Non-pigmented ciliary epithelial cell (primary cell): ENCODE data around the gene CDH4.

Source experiments
- DNase-seq: peaks from one replicate; pipeline ENCODE4 v3.0.0-alpha.2; 2010; ENCODE audit warnings: low read depth

CDH4 gene

DNA sequence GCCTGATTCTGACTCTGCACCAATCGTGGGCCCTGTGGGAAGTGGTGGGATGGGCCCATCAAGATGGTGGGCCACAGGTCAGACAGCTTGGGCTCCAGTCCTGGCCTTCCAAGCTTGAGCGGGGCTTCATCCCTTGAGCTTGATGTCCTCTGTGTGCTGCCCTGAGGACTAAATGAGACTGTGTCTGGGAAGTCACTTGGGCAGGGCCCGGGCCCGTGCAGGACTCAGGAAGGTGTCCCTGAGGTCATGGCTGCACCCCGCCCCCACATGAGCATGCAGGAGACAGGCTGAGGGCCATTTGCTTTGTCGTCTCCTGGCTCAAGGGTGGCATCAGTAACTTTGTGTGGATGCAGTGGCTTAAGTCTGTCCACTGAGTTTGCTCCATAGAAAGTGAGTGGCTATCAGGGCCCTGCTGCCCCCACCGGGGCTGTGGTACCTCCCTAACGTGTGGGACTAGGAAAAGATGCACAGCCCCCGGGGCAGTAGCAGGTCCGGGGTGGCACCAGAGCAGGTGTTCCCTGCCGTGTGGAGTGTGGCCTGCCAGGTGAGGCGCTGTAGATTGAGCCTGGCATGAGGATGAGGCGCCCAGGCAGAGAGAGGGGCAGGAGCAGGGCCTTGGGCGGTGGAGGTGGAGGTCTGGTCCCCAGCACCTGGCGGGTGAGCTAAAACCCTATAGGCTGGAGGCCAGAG is 515.0 kb downstream of the CDH4 start:
- DNase-seq, result no peak

DNA sequence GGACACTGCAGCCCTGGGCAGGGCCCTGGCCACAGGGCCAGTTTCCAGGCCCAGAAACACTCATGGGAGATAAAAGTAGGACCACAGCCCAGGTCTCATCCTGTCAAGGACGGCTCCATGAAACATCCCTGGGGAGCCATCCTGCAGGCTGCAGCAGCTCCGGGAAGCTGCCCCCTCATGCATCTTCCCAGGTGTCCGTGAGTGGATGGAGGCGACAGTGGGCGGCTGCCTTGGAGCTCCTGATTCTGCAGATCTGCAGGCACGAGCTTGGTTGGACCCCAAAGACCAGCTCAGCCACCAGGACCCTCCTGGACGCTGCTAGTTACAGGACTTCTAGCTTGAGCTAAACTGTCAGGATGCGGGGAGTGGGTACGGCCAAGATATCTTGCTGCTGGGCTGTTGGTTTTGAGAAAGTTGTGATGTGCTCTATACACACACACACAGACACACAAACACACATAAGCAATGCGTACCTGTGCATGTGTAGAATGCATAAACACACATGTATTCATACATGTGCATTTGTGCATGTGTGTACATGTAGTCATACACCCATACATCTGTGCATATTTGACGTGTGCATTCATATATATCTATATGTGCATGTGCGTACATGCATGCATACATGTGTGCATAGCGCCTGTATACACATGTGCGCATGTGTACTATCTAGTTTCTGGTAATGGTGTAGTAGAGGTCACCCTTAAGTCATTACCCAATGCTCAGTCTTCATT is 515.9 kb downstream of the CDH4 start:
- DNase-seq, result no peak

GRCh38 chr20:61768571-61769285 is 516.7 kb downstream of the CDH4 start:
- DNase-seq, result no peak

DNA sequence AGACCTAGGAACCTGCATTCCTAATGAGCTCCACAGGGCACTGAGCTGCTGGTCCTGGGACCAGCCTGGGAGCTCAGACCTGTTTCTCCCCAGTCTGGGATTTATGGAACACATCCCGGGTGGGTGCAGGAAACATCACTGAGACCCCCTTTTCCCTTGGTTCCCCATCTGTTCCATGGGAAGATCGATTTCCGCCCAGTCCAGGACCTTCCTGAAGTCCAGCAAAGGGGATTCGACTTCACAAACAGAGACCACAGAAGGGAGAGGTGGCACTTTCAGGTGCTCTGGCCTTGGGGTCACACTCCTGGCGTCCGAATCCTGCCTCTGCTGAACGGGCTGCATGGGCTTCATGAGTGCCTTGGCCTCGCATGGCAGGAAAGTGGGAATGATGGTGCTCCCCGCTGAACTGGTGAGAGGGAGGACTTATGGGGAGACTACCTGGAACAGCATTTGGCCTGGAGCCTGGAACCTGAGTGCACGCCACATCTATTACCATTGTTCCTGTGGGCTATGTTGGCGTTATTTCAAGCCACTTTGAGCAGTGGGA is 517.3 kb downstream of the CDH4 start:
- no peak for DNase-seq

GRCh38 chr20:61770113-61770585 is 518.1 kb downstream of the CDH4 start:
- DNase-seq, result no peak

GRCh38 chr20:61771805-61772350 is 519.8 kb downstream of the CDH4 start:
- DNase-seq, result no peak

DNA sequence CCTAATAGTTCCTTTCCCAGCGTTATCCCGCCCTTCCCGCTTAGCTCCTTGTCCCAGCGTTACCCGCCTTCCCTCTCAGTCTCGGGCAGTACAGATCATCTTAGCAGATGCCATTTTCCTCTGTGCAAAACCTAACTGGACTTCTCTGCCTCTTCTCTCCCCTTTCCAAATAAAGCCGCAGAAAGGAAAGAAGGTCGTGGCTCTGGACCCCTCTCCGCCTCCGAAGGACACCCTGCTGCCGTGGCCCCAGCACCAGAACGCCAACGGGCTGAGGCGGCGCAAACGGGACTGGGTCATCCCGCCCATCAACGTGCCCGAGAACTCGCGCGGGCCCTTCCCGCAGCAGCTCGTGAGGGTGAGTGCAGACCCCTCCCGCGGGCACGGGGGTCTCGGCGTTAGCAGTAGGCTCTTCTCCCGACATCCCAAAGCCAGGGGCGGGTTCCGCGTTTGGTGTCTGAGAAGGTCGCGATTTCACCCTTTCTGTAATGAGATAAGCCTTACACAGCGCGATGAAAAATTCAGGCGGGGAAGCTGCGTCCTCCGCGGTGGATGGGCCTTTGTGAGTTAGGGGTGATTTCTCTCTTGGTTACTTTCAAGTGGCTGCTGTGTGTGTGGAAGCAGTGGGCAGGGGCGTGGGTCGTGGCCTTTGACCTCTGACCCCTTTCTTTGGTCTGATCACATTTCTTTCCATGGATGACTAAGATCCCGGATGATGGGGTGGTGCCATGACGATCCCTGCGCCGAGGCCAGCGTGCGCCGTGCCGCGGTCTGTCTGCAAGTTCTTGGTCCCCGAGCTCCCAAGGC is 521.0 kb downstream of the CDH4 start:
- no peak for DNase-seq

GRCh38 chr20:61773926-61774587 is 522.0 kb downstream of the CDH4 start:
- no peak for DNase-seq

DNA sequence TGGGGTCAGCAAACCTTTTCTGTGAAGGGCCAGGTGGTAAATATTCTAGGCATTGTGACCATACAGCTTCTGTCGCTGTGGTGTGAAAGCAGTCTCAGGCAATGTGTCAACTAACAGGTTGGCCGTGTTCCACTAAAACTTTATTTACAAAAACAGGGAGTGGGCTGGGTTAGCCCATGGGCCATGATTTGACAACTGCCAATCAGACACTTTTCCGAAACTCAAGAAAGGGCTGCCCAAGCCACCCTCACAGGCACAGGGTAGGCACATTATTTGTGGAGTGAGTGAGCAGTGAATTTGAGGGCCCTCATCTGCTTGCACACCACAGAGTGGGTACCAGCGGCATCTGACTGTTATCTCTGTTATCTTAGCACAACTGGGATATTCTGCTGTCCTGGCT is 523.4 kb downstream of the CDH4 start:
- DNase-seq, result no peak

DNA sequence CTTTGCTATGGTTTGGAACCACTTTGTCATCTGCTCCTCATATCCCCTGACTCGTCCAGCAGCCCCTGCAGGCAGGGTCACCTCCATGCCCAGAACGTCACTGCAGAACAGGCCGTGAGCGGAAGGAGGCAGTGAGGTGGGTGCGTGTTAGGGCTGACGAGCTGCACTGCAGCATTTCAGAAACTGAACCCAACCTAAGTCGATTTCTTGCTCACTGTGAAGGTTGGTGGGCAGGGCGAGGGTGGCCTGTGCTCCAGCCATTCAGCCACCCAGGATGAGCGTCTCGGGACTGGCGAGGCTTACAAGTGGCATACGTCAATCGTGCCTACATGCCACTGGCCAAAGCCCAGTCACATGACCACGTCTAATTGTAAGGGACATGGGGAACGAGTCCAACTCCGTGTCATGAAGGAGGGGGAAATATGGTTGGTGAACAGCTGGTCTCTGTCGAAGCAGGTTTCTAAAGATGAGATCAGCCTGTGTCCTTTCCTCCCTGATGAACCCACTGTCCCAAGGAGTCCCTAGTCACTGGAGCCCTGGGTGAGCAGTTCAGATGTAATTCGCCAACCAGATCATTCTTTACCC is 524.5 kb downstream of the CDH4 start:
- no peak for DNase-seq

DNA sequence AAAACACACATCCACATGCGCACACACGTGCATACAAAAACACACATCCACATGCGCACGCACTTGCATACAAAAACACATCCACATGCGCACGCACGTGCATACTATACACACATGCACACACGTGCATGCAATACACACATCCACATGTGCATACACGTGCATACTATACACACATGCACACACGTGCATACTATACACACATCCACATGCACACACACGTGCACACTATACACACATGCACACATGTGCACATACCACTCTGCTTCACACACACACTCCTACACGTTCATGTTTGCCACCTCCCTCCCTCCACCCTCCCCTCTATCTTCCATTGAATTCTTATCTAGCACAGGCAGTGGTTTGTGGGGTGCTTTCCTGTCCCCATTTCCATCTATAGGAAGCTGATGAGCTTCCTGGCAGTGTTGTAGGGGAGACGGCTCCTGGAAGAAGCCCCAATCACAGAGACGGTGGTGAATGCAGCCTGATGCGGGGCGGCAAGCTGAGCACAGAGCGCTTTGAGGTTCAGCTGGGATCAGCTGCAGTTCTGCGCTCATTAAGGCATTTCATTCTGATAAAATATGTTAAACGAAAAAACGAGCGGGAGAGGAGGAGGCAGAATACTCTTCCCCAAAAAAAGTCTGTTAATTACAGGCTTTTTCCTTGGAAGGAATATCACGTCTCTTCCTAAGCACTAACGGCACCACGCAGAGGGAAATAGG is 525.9 kb downstream of the CDH4 start:
- no peak for DNase-seq

- no peak for DNase-seq
Measured at GRCh38 chr20:61778495-61778863, 526.4 kb downstream of the CDH4 start.

DNA sequence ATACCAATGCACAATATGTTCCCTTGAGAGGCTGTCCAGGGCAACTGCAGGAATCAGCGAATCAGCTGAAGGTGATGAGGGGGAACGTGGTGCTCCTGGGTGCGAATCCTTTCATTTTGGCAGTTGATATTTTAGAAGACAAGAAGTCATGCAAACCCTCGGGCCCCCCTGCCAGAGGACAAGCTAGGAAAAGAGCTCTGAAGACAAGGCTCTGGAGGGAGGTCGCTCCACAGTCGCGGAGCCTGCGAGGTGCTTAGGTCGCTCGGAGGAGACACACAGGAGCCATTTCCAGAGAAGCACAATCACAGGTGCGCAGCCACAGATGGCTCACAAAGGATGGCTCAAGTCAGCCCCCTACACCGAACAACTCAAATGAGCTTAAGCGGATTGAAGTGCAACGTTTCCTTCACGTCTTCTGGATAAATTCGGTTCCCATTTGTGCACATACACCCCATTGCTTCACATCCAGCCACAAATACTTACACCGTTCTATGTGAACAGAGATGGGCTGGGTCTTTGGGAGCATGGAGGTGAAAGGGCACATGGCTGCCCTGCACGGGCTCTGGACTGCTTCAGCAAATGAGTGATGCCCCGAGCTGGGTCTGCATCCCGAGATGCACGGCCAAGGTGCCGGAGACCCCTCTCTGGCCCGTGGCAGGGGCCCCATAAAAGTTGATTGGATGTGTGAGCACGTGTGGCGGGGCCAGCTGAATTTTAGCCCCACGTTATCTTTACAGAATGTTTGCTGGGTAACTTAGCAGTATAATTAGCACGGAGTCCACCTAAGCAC is 527.3 kb downstream of the CDH4 start:
- no peak for DNase-seq

GRCh38 chr20:61780066-61780465 is 528.0 kb downstream of the CDH4 start:
- no peak for DNase-seq

- no peak for DNase-seq
Measured at GRCh38 chr20:61784801-61785566, 532.9 kb downstream of the CDH4 start.

DNA sequence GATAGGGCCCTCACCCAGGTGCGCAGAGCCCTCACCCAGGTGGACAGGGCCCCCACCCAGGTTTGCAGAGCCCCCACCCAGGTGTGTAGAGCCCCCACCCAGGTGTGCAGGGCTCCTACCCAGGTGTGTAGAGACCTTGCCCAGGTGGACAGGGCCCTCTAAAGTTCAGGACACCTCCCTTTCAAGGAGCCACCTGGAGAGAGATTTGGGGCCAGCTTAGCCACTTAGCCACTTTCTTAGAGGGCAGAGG is 533.4 kb downstream of the CDH4 start:
- DNase-seq, result no peak

GRCh38 chr20:61786230-61786629 is 534.2 kb downstream of the CDH4 start:
- no peak for DNase-seq

GRCh38 chr20:61788343-61788742 is 536.3 kb downstream of the CDH4 start:
- no peak for DNase-seq

DNA sequence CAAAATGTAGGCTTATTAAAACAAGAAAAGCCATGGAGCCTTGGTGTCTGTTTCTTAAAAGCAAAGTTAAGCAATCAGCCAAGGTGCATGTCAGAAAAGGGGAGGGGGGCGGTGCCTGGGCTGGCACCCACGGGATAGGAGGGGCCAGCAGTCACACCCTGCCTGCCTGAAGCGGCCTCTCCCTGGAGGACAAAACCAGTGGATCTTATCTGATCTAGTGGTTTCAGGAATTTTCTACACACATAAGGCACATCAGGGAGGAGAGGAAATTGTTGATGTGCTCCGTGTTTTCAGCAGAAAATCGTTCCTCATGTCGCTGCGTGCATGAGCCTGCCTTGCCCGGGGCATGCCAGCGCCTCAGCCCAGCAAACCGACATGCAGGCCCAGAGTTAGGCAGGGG is 537.3 kb downstream of the CDH4 start:
- no peak for DNase-seq
